NCI-H1436 treated with DMSO at 0.1 percent for 48 hours (cell line): ENCODE data around the gene TERC.
A peak's percentile ranks its signal among the peaks of the same experiment; 100 is the strongest.
"Not testable (repeated sequence)": the region's sequence is repeated elsewhere in the genome, so short reads cannot be mapped to it uniquely, and the experiment has no call there.

Source experiments
- DNase-seq: peaks from one replicate; lab custom pipeline; 2025; lab: John Stamatoyannopoulos, UW

Gene TERC

GRCh38 chr3:169771497-169772304 lies 6.8 kb upstream of the TERC start:
- DNase-seq: peak; percentile 91

GRCh38 chr3:169769287-169770181 lies 4.7 kb upstream of the TERC start, which contains the start of gene ACTRT3:
Gene ACTRT3, minus strand, starts transcription at chr3:169769561. Its CDS starts 41 bp downstream, at chr3:169769520.
- DNase-seq: peak; percentile 17

GRCh38 chr3:169764312-169764881 lies 463 bp downstream of the TERC start:
- no peak for DNase-seq

- no peak for DNase-seq
Observed at GRCh38 chr3:169760479-169760878, 4.4 kb downstream of the TERC start.

- no peak for DNase-seq
Observed at GRCh38 chr3:169759256-169759655, 5.6 kb downstream of the TERC start.

- DNase-seq: no peak
Observed at GRCh38 chr3:169758359-169758994, 6.4 kb downstream of the TERC start.

GRCh38 chr3:169755488-169755887 lies 9.4 kb downstream of the TERC start:
- no peak for DNase-seq

GRCh38 chr3:169754711-169755110 lies 10.1 kb downstream of the TERC start:
- no peak for DNase-seq

- DNase-seq: no peak
Observed at GRCh38 chr3:169751875-169752274, 13.0 kb downstream of the TERC start.

- no peak for DNase-seq
Observed at GRCh38 chr3:169750665-169751064, 14.2 kb downstream of the TERC start.

GRCh38 chr3:169748670-169749069 lies 16.2 kb downstream of the TERC start:
- no peak for DNase-seq

GRCh38 chr3:169746924-169747323 lies 17.9 kb downstream of the TERC start:
- no peak for DNase-seq

GRCh38 chr3:169744366-169745054 lies 20.4 kb downstream of the TERC start:
- DNase-seq: no peak

GRCh38 chr3:169739067-169739466 lies 25.8 kb downstream of the TERC start:
- no peak for DNase-seq

GRCh38 chr3:169731857-169732256 lies 33.0 kb downstream of the TERC start:
- not testable (repeated sequence) for DNase-seq

GRCh38 chr3:169722724-169723123 lies 42.1 kb downstream of the TERC start:
- DNase-seq: no peak

- not testable (repeated sequence) for DNase-seq
Observed at GRCh38 chr3:169718415-169718814, 46.4 kb downstream of the TERC start.
